GM13976 (cell line): ENCODE data around the gene OGFR.

Experiments used
- DNase-seq: peaks from one replicate; pipeline ENCODE4 v3.0.0; 2012; ENCODE audit warnings: low spot score
- CTCF ChIP-seq: IDR thresholded peaks from 2 replicates; pipeline ENCODE4 v1.5.1; 2012; ENCODE audit warnings: borderline replicate concordance, mild to moderate bottlenecking; ENCODE audit not compliant: insufficient read depth; ENCODE audit errors: extremely low read depth, missing control alignments, control extremely low read depth
- in situ Hi-C: fragments of 300-500 bp; cut with MboI; formaldehyde crosslinking; loops from one replicate; pipeline ENCODE4 v1.12.0; 2022; ENCODE audit warnings: low sequenced_read_pairs, mixed read lengths, inconsistent platforms; ENCODE audit not compliant: unreplicated experiment

OGFR gene

GRCh38 chr20:62860391-62860923 is 55.8 kb downstream of the OGFR start:
- no peak for DNase-seq
- in situ Hi-C loops = no loop called here
- no peak for TF ChIP-seq CTCF

GRCh38 chr20:62860924-62861691 is 56.5 kb downstream of the OGFR start:
- in situ Hi-C loops = no loop called here
- no peak for TF ChIP-seq CTCF
- DNase-seq = no peak

GRCh38 chr20:62861726-62862336 is 57.2 kb downstream of the OGFR start, which contains the start of gene TCFL5:
Gene TCFL5, minus strand, starts transcription at chr20:62861822. Its CDS starts 152 bp downstream, at chr20:62861670.
- no peak for TF ChIP-seq CTCF
- DNase-seq = peak; percentile 99
- in situ Hi-C loops = no loop called here
